ENCODE data around the gene NEAT1. TPM values are rescaled to one million over a fixed set of nuclear protein-coding genes. Genes with fewer than 3 reads are reported as not detected.

The NEAT1 gene
- total RNA-seq, 2 experiments from 2014 or later, result 593 to 683 TPM

- ChIA-PET CTCF (interaction anchor here (0.7 kb wide), 1 partner anchor 15 kb away, joined by 3 read pairs; no protein-coding TSS in a partner anchor), POLR2A (interaction anchor here (1.1 to 15.3 kb wide), 2 partner anchors 16 to 62 kb away, joined by 3 to 824 read pairs; partner anchors contain the start of gene MALAT1)
- peaks cover 22% of the 10 kb centered on the region for H3K4me1 Mint-ChIP-seq (ENCODE audit: low read depth)
- H3K36me3 Mint-ChIP-seq, result no peaks in the 10 kb centered on the region
- H3K27me3 Mint-ChIP-seq, result no peaks in the 10 kb centered on the region
- intact Hi-C loops (cut with micrococcal nuclease), result no loop called here
- no peaks in the 10 kb centered on the region for H3K9me3 Mint-ChIP-seq
- no peak overlapping the region for H3K4me3 Mint-ChIP-seq
- H3K27ac Mint-ChIP-seq, result no peak overlapping the region
- no peak for DNase-seq
Observed at GRCh38 chr11:65482306-65482850, 59.8 kb downstream of the NEAT1 start.

GRCh38 chr11:65485920-65486219 is 63.3 kb downstream of the NEAT1 start:
- Mint-ChIP-seq H3K4me3 (no peak overlapping the region), H3K27ac (no peak overlapping the region), H3K9me3 (no peaks in the 10 kb centered on the region), H3K4me1 (ENCODE audit: low read depth) (peaks cover 29% of the 10 kb centered on the region), H3K27me3 (no peaks in the 10 kb centered on the region), H3K36me3 (no peaks in the 10 kb centered on the region)
- ChIA-PET CTCF (no interaction called here), POLR2A (interaction anchor here (0.9 to 26.5 kb wide), 3 partner anchors 11 to 68 kb away, joined by 3 to 824 read pairs (median 473); partner anchors contain the start of gene MALAT1)
- no peak for DNase-seq
- intact Hi-C loops (cut with micrococcal nuclease), result no loop called here

GRCh38 chr11:65486570-65487466 is 64.2 kb downstream of the NEAT1 start:
- no peaks in the 10 kb centered on the region for H3K9me3 Mint-ChIP-seq
- no peaks in the 10 kb centered on the region for H3K36me3 Mint-ChIP-seq
- H3K27ac Mint-ChIP-seq, result peak overlapping the region; percentile 52
- H3K4me1 Mint-ChIP-seq (ENCODE audit: low read depth), result peaks cover 31% of the 10 kb centered on the region
- no peak for DNase-seq
- H3K4me3 Mint-ChIP-seq, result no peak overlapping the region
- no peaks in the 10 kb centered on the region for H3K27me3 Mint-ChIP-seq
- CTCF ChIA-PET, result interaction anchor here (0.7 to 1.9 kb wide), 2 partner anchors 10 to 18 kb away, joined by 4 to 6 read pairs; no protein-coding TSS in a partner anchor
- intact Hi-C loops (cut with micrococcal nuclease), result loop anchor here (1.0 kb wide), 1 partner anchor 9 kb away; no protein-coding TSS in a partner anchor
- POLR2A ChIA-PET, result interaction anchor here (0.9 to 26.8 kb wide), 4 partner anchors 12 to 64 kb away, joined by 3 to 4089 read pairs (median 648); partner anchors contain the start of genes MALAT1 and NEAT1

- DNase-seq, result peak; percentile 71
Observed at GRCh38 chr11:65487467-65488272, 65.1 kb downstream of the NEAT1 start.

GRCh38 chr11:65488273-65489034 is 65.9 kb downstream of the NEAT1 start:
- no peaks in the 10 kb centered on the region for H3K9me3 Mint-ChIP-seq
- intact Hi-C loops (cut with micrococcal nuclease), result no loop called here
- H3K27me3 Mint-ChIP-seq, result no peaks in the 10 kb centered on the region
- no peak overlapping the region for H3K27ac Mint-ChIP-seq
- ChIA-PET POLR2A (interaction anchor here (0.6 to 26.8 kb wide), 4 partner anchors 14 to 66 kb away, joined by 3 to 4089 read pairs (median 648); partner anchors contain the start of genes MALAT1 and NEAT1), CTCF (interaction anchor here (1.3 to 1.9 kb wide), 6 partner anchors 9 to 159 kb away, joined by 3 to 6 read pairs (median 4); partner anchors contain the start of gene MALAT1)
- no peak for DNase-seq
- H3K4me3 Mint-ChIP-seq, result no peak overlapping the region
- no peaks in the 10 kb centered on the region for H3K36me3 Mint-ChIP-seq
- H3K4me1 Mint-ChIP-seq (ENCODE audit: low read depth), result peaks cover 47% of the 10 kb centered on the region

More at GRCh38 chr11:65487467-65488272, 65.1 kb downstream of the NEAT1 start:
- ChIA-PET CTCF (interaction anchor here (0.7 to 1.9 kb wide), 2 partner anchors 11 to 19 kb away, joined by 3 to 6 read pairs; no protein-coding TSS in a partner anchor), POLR2A (interaction anchor here (0.5 to 26.8 kb wide), 6 partner anchors 13 to 65 kb away, joined by 3 to 4089 read pairs (median 239); partner anchors contain the start of genes MALAT1 and NEAT1)
- Mint-ChIP-seq H3K36me3 (no peaks in the 10 kb centered on the region), H3K4me3 (no peak overlapping the region), H3K4me1 (ENCODE audit: low read depth) (peaks cover 40% of the 10 kb centered on the region), H3K9me3 (no peaks in the 10 kb centered on the region), H3K27me3 (no peaks in the 10 kb centered on the region), H3K27ac (peak overlapping the region; percentile 67)
- intact Hi-C loops (cut with micrococcal nuclease), result loop anchor here (1.0 kb wide), 1 partner anchor 9 kb away; no protein-coding TSS in a partner anchor

- no peaks in the 10 kb centered on the region for H3K9me3 Mint-ChIP-seq
- peaks cover 53% of the 10 kb centered on the region for H3K4me1 Mint-ChIP-seq (ENCODE audit: low read depth)
- ChIA-PET POLR2A (interaction anchor here (18.0 to 26.8 kb wide), 3 partner anchors 14 to 67 kb away, joined by 473 to 4089 read pairs (median 824); partner anchors contain the start of genes MALAT1 and NEAT1), CTCF (interaction anchor here (1.3 to 1.6 kb wide), 5 partner anchors 9 to 159 kb away, joined by 3 to 5 read pairs (median 4); partner anchors contain the start of gene MALAT1)
- no peak overlapping the region for H3K27ac Mint-ChIP-seq
- no peak for DNase-seq
- H3K36me3 Mint-ChIP-seq, result no peaks in the 10 kb centered on the region
- intact Hi-C loops (cut with micrococcal nuclease), result no loop called here
- no peak overlapping the region for H3K4me3 Mint-ChIP-seq
- no peaks in the 10 kb centered on the region for H3K27me3 Mint-ChIP-seq
Observed at GRCh38 chr11:65489035-65489705, 66.6 kb downstream of the NEAT1 start.

GRCh38 chr11:65489706-65490320 is 67.2 kb downstream of the NEAT1 start:
- peaks cover 2% of the 10 kb centered on the region for H3K36me3 Mint-ChIP-seq
- ChIA-PET CTCF (interaction anchor here (1.3 to 1.6 kb wide), 5 partner anchors 9 to 160 kb away, joined by 3 to 5 read pairs (median 4); partner anchors contain the start of gene MALAT1), POLR2A (interaction anchor here (18.0 to 26.8 kb wide), 3 partner anchors 14 to 67 kb away, joined by 473 to 4089 read pairs (median 824); partner anchors contain the start of genes MALAT1 and NEAT1)
- H3K9me3 Mint-ChIP-seq, result no peaks in the 10 kb centered on the region
- H3K27ac Mint-ChIP-seq, result no peak overlapping the region
- no peak overlapping the region for H3K4me3 Mint-ChIP-seq
- intact Hi-C loops (cut with micrococcal nuclease), result no loop called here
- peaks cover 59% of the 10 kb centered on the region for H3K4me1 Mint-ChIP-seq (ENCODE audit: low read depth)
- no peak for DNase-seq
- H3K27me3 Mint-ChIP-seq, result no peaks in the 10 kb centered on the region

- POLR2A ChIA-PET, result interaction anchor here (18.0 to 26.8 kb wide), 3 partner anchors 13 to 69 kb away, joined by 473 to 4089 read pairs (median 824); partner anchors contain the start of genes MALAT1 and NEAT1
- Mint-ChIP-seq H3K27ac (peak overlapping the region; percentile 62), H3K4me1 (ENCODE audit: low read depth) (peaks cover 64% of the 10 kb centered on the region), H3K9me3 (no peaks in the 10 kb centered on the region), H3K27me3 (no peaks in the 10 kb centered on the region), H3K4me3 (no peak overlapping the region), H3K36me3 (peaks cover 2% of the 10 kb centered on the region)
- intact Hi-C loops (cut with micrococcal nuclease), result no loop called here
- no peak for DNase-seq
- CTCF ChIA-PET, result interaction anchor here (0.7 to 1.4 kb wide), 4 partner anchors 12 to 66 kb away, joined by 3 to 4 read pairs (median 4); no protein-coding TSS in a partner anchor
Observed at GRCh38 chr11:65491163-65491465, 68.5 kb downstream of the NEAT1 start.

GRCh38 chr11:65491614-65492386 is 69.2 kb downstream of the NEAT1 start:
- Mint-ChIP-seq H3K4me3 (no peak overlapping the region), H3K36me3 (peaks cover 2% of the 10 kb centered on the region), H3K27ac (peak overlapping the region; percentile 95), H3K27me3 (no peaks in the 10 kb centered on the region), H3K9me3 (no peaks in the 10 kb centered on the region), H3K4me1 (ENCODE audit: low read depth) (peaks cover 69% of the 10 kb centered on the region)
- CTCF ChIA-PET, result interaction anchor here (0.7 to 2.7 kb wide), 7 partner anchors 12 to 113 kb away, joined by 3 to 14 read pairs (median 4); no protein-coding TSS in a partner anchor
- intact Hi-C loops (cut with micrococcal nuclease), result no loop called here
- peak; percentile 39 for DNase-seq
- POLR2A ChIA-PET, result interaction anchor here (1.2 to 26.8 kb wide), 4 partner anchors 12 to 69 kb away, joined by 4 to 4089 read pairs (median 648); partner anchors contain the start of genes MALAT1 and NEAT1
